ENCODE measurements around the gene FGD2.

DNA sequence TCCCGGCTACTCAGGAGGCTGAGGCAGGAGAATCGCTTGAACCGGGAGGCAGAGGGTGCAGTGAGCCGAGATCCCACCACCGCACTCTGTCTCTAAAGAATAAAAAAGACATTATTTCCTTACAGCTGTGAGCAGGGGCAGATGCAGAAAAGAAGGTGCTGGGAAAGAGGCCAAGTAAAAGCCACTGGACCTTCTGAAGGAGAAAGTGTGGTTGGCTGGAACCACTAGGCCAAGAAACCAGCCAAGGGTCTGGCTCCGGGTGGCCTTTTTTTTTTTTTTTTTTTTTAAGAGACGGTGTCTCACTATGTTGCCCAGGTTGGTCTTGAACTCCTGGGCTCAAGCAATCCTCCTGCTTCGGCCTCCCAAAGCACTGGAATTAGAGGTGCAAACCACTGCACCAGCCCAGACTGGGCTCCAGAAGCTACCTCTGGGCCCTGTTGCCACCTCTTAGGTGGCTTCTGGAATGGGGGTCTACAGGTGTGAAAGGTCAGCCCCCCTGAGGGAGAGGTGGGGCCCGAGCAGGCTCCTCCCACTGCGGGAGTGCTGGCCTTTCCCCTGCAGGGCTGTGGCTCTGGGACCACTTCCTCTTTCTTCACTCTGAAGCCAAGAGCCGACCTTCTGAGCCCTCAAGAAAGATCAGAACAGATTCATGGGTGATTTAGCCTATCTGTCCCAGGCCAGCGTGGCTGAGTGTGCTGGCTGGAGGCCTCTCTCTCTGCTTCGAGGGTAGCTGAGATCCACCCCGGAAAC is at the start of gene FGD2:
- no peak for TF ChIP-seq POLR2A (IDR thresholded peaks at IDR 0.05)
- TF ChIP-seq, protein P1, sequence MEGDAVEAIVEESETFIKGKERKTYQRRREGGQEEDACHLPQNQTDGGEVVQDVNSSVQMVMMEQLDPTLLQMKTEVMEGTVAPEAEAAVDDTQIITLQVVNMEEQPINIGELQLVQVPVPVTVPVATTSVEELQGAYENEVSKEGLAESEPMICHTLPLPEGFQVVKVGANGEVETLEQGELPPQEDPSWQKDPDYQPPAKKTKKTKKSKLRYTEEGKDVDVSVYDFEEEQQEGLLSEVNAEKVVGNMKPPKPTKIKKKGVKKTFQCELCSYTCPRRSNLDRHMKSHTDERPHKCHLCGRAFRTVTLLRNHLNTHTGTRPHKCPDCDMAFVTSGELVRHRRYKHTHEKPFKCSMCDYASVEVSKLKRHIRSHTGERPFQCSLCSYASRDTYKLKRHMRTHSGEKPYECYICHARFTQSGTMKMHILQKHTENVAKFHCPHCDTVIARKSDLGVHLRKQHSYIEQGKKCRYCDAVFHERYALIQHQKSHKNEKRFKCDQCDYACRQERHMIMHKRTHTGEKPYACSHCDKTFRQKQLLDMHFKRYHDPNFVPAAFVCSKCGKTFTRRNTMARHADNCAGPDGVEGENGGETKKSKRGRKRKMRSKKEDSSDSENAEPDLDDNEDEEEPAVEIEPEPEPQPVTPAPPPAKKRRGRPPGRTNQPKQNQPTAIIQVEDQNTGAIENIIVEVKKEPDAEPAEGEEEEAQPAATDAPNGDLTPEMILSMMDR (IDR thresholded peaks at IDR 0.05) = no peak
- TF ChIP-seq POLR2AphosphoS5 (IDR thresholded peaks at IDR 0.05) = no peak
